CD14-positive monocyte (primary cell): Measurements from ENCODE around the gene ZNF224. TPM values are rescaled to one million over a fixed set of nuclear protein-coding genes. Genes with fewer than 3 reads are reported as not detected.

Experiments used
- DNase-seq, 3 donors: peaks; one replicate each; pipeline ENCODE4 v3.0.0-alpha.2; 2011 to 2022
- H2AFZ ChIP-seq: 2 replicates; pipeline ENCODE4 v1.6.0; 2012; ENCODE audit warnings: mild to moderate bottlenecking, low read depth, low read length, inconsistent platforms; ENCODE audit not compliant: insufficient read depth, poor library complexity, severe bottlenecking
- H3K27ac ChIP-seq, 2 donors: 1 replicate in 1 of 2; 2 replicates in 1 of 2; pipeline ENCODE4 v1.5.1; 2012 to 2013; ENCODE audit warnings: low read length in 2 of 2, control low read depth in 1 of 2, inconsistent platforms in 1 of 2, low read depth in 1 of 2, mild to moderate bottlenecking in 1 of 2
- H3K27me3 ChIP-seq, 2 donors: one replicate each; pipeline versions ENCODE4 v1.6.0 to v1.6.1; 2011 to 2013; ENCODE audit warnings: low read length in 2 of 2; ENCODE audit not compliant: control insufficient read depth in 2 of 2, insufficient read depth in 2 of 2
- H3K36me3 ChIP-seq, 2 donors: replicated peaks in 1 of 2; 1 replicate in 1 of 2; 2 replicates in 1 of 2; pipeline versions ENCODE4 v1.5.1 to v1.6.1; 2012 to 2013; ENCODE audit warnings: low read length in 2 of 2, control low read depth in 1 of 2, inconsistent platforms in 1 of 2, mild to moderate bottlenecking in 1 of 2; ENCODE audit not compliant: insufficient read depth in 2 of 2, control insufficient read depth in 1 of 2
- H3K4me1 ChIP-seq, 2 donors: 1 replicate in 1 of 2; 2 replicates in 1 of 2; pipeline versions ENCODE4 v1.5.1 to v1.6.1; 2012 to 2013; ENCODE audit warnings: low read length in 2 of 2, control low read depth in 1 of 2, inconsistent platforms in 1 of 2, mild to moderate bottlenecking in 1 of 2, moderate library complexity in 1 of 2; ENCODE audit not compliant: insufficient read depth in 2 of 2, control insufficient read depth in 1 of 2
- H3K4me2 ChIP-seq: replicated peaks from 2 replicates; pipeline ENCODE3; 2012; ENCODE audit warnings: low read length, moderate library complexity, mild to moderate bottlenecking; ENCODE audit not compliant: poor library complexity, severe bottlenecking; ENCODE audit errors: extremely low read depth
- H3K4me3 ChIP-seq, 3 experiments: fragments of 200-600 bp in 1 of 3; sonication (generic) in 1 of 3; replicated peaks in 1 of 3; 1 replicate in 2 of 3; 2 replicates in 1 of 3; pipeline ENCODE4 v1.5.1; 2011 to 2013; ENCODE audit warnings: low read length in 3 of 3, mild to moderate bottlenecking in 3 of 3, control low read depth in 2 of 3, low read depth in 2 of 3, inconsistent platforms in 1 of 3, moderate library complexity in 1 of 3
- H3K79me2 ChIP-seq: 2 replicates; pipeline ENCODE4 v1.6.0; 2012; ENCODE audit warnings: mild to moderate bottlenecking, control low read depth, inconsistent platforms, low read length, moderate library complexity; ENCODE audit not compliant: insufficient read depth
- H3K9ac ChIP-seq: 2 replicates; pipeline ENCODE4 v1.6.0; 2017; ENCODE audit warnings: low read length, mild to moderate bottlenecking; ENCODE audit not compliant: insufficient read depth, poor library complexity, severe bottlenecking
- H3K9me3 ChIP-seq, 2 donors: replicated peaks in 1 of 2; 1 replicate in 1 of 2; 2 replicates in 1 of 2; pipeline versions ENCODE4 v1.5.1 to v1.6.1; 2012 to 2013; ENCODE audit warnings: low read length in 2 of 2, control low read depth in 1 of 2; ENCODE audit not compliant: control insufficient read depth in 1 of 2, insufficient read depth in 1 of 2
- H4K20me1 ChIP-seq: 2 replicates; pipeline ENCODE4 v1.6.0; 2012; ENCODE audit warnings: mild to moderate bottlenecking, low read length, control low read depth, moderate library complexity; ENCODE audit not compliant: insufficient read depth
- H3K27ac Mint-ChIP-seq, 7 donors: one replicate each; pipeline ENCODE4 v1.8.0; 2020; ENCODE audit warnings: mild to moderate bottlenecking in 7 of 7, mixed read lengths in 7 of 7, moderate library complexity in 6 of 7, inconsistent platforms in 2 of 7
- H3K27me3 Mint-ChIP-seq, 3 donors: one replicate each; pipeline ENCODE4 v1.8.0; 2021 to 2022; ENCODE audit warnings: low read depth in 3 of 3, mild to moderate bottlenecking in 3 of 3, mixed read lengths in 3 of 3, moderate library complexity in 3 of 3, inconsistent platforms in 1 of 3
- H3K36me3 Mint-ChIP-seq, 2 donors: one replicate each; pipeline ENCODE4 v1.8.0; 2020; ENCODE audit warnings: mixed read lengths in 2 of 2, inconsistent platforms in 1 of 2, mild to moderate bottlenecking in 1 of 2
- H3K4me1 Mint-ChIP-seq: one replicate; pipeline ENCODE4 v1.8.0; 2020; ENCODE audit warnings: mild to moderate bottlenecking, mixed read lengths
- H3K4me3 Mint-ChIP-seq, 2 donors: one replicate each; pipeline ENCODE4 v1.8.0; 2020; ENCODE audit warnings: mild to moderate bottlenecking in 2 of 2, mixed read lengths in 2 of 2, moderate library complexity in 1 of 2
- H3K9me3 Mint-ChIP-seq, 7 donors: one replicate each; pipeline ENCODE4 v1.8.0; 2020 to 2022; ENCODE audit warnings: mixed read lengths in 7 of 7, mild to moderate bottlenecking in 6 of 7, moderate library complexity in 6 of 7, inconsistent platforms in 2 of 7
- CTCF ChIP-seq: fragments of 200-600 bp; IDR thresholded peaks from one replicate; pipeline ENCODE4 v1.8.0; 2022; ENCODE audit warnings: antibody characterized with exemption, mild to moderate bottlenecking
- WGBS: methylation state at CpG from one replicate; pipeline ENCODE4 v1.1.5; 2013; ENCODE audit warnings: missing lambda C conversion rate; ENCODE audit not compliant: insufficient coverage; 5-methylcytosine and 5-hydroxymethylcytosine counted together
- intact Hi-C, 2 donors: fragments of 100-400 bp; cut with micrococcal nuclease; formaldehyde crosslinking; loops; one replicate each; pipeline versions ENCODE4 v1.15.0 to v1.15.1; 2023
- polyA plus RNA-seq, 3 donors: library from polyadenylated mRNA; depleted of rRNA in 1 of 3; unstranded in 2 of 3; stranded (reverse) in 1 of 3; fragments of 300-500 nt in 2 of 3; fragments of >200 nt in 1 of 3; fragmentation: Illumina TruSeq in 2 of 3; gene quantifications; 1 replicate in 2 of 3; 2 replicates in 1 of 3; pipeline ENCODE4 v1.2.3, GENCODE V29; 2012 to 2021

The ZNF224 gene
- polyA plus RNA-seq, 3 donors, result 2.9 to 30.1 (median 3.5) TPM

- H4K20me1 ChIP-seq, result no peaks in the 10 kb centered on the region
- H3K36me3 ChIP-seq, result peaks cover 0 to 3% of the 10 kb centered on the region in 2 donors
- peaks cover 27 to 56% (median 50%) of the 10 kb centered on the region in 7 donors for H3K9me3 Mint-ChIP-seq
- peaks cover 16 to 17% of the 10 kb centered on the region in 2 donors for H3K4me1 ChIP-seq
- no peak for TF ChIP-seq CTCF
- no peak overlapping the region for H3K27ac Mint-ChIP-seq
- H3K9me3 ChIP-seq, result peaks cover 20 to 42% of the 10 kb centered on the region in 2 donors
- peaks cover 22% of the 10 kb centered on the region for H3K4me1 Mint-ChIP-seq
- no peaks in the 10 kb centered on the region for H3K27me3 ChIP-seq
- H2AFZ ChIP-seq, result peak overlapping the region; percentile 98
- 26% methylated on average over 10 of the region's 18 CpGs for WGBS
- peaks cover 11% of the 10 kb centered on the region in 2 donors for H3K36me3 Mint-ChIP-seq
- peaks cover 3 to 4% (median 3%) of the 10 kb centered on the region in 3 donors for H3K27me3 Mint-ChIP-seq
- H3K4me2 ChIP-seq, result peak overlapping the region; percentile 88
- no peaks in the 10 kb centered on the region for H3K79me2 ChIP-seq
- peak overlapping the region; percentile 96 to 98 for H3K4me3 Mint-ChIP-seq
- intact Hi-C loops, result loop anchor here in 1 of 2 donors (10.0 kb wide), 1 partner anchor 248 kb away; the partner anchor contains the start of gene ZNF283
- H3K9ac ChIP-seq, result peak overlapping the region; percentile 17
- peak overlapping the region; percentile 77 to 82 (median 80) for H3K4me3 ChIP-seq
- H3K27ac ChIP-seq, result no peak overlapping the region
- DNase-seq, result no peak
Observed at GRCh38 chr19:44072543-44073401, 21.4 kb upstream of the ZNF224 start.

DNA sequence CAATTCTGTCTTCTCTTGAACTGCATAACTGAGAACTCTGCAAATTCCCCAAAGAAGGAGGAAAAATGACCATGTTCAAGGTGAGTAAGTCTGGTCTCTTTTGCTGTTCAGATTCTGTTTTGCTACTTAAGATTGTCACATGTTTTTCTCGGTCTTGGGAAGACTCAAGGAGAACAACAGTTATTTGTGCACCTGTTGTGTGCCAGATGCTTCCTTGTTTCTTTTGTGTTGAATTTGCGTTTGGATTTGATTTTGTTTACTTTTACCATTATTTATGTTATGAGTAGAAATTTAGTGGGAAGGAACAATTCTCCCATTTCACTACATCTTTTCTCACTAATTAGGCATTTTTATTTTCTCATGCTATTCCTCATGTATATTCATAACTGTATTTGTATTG, 17.8 kb upstream of the ZNF224 start:
- DNase-seq, result no peak
- H3K9me3 Mint-ChIP-seq, result peaks cover 16 to 38% (median 26%) of the 10 kb centered on the region in 7 donors
- no peak overlapping the region for H3K4me3 Mint-ChIP-seq
- H3K27me3 ChIP-seq, result no peaks in the 10 kb centered on the region
- intact Hi-C loops, result loop anchor here in 1 of 2 donors (10.0 kb wide), 1 partner anchor 252 kb away; the partner anchor contains the start of gene ZNF283
- H3K4me1 ChIP-seq, result peaks cover 14 to 16% of the 10 kb centered on the region in 2 donors
- no peaks in the 10 kb centered on the region for H4K20me1 ChIP-seq
- H3K27ac Mint-ChIP-seq, result no peak overlapping the region
- peaks cover 18 to 28% of the 10 kb centered on the region in 2 donors for H3K36me3 Mint-ChIP-seq
- H3K4me2 ChIP-seq, result no peak overlapping the region
- TF ChIP-seq CTCF, result no peak
- peaks cover 18% of the 10 kb centered on the region for H3K4me1 Mint-ChIP-seq
- peaks cover 4 to 11% of the 10 kb centered on the region in 2 donors for H3K36me3 ChIP-seq
- H3K27ac ChIP-seq, result no peak overlapping the region
- no peak overlapping the region for H3K9ac ChIP-seq
- H3K79me2 ChIP-seq, result no peaks in the 10 kb centered on the region
- peaks cover 6 to 12% of the 10 kb centered on the region in 2 donors for H3K9me3 ChIP-seq
- peaks cover 3 to 5% (median 4%) of the 10 kb centered on the region in 3 donors for H3K27me3 Mint-ChIP-seq
- no peak overlapping the region for H3K4me3 ChIP-seq
- WGBS, result no CpG with 5 or more reads among the region's 2 CpGs
- no peak overlapping the region for H2AFZ ChIP-seq
